ENCODE measurements around the gene FOXO6.

GRCh38 chr1:41386196-41386663 is 25.0 kb downstream of the FOXO6 start:
- TF ChIP-seq CTCF (conservative IDR thresholded peaks at IDR 0.05) (no peak), EZH2 (IDR thresholded peaks at IDR 0.05; ENCODE audit: low read depth) (no peak)

Data from PC-9 (cell line).